GM21619 (cell line): ENCODE results near the gene PPP1R3E.
"Not testable (repeated sequence)": the region's sequence is repeated elsewhere in the genome, so short reads cannot be mapped to it uniquely, and the experiment has no call there.

Source experiments
- ATAC-seq: cut with Tn5 transposase; IDR thresholded peaks from one replicate; pipeline ENCODE4 v1.9.1; 2021; ENCODE audit not compliant: unreplicated experiment

PPP1R3E gene

GRCh38 chr14:23297611-23298277, 4.9 kb downstream of the PPP1R3E start:
- ATAC-seq, result no peak

- no peak for ATAC-seq
Observed at GRCh38 chr14:23297096-23297495, 5.6 kb downstream of the PPP1R3E start.

GRCh38 chr14:23296012-23296777, 6.5 kb downstream of the PPP1R3E start:
- ATAC-seq, result no peak

- no peak for ATAC-seq
Observed at GRCh38 chr14:23294734-23295561, 7.7 kb downstream of the PPP1R3E start.

- ATAC-seq, result no peak
Observed at GRCh38 chr14:23286902-23287479, 15.7 kb downstream of the PPP1R3E start.

- ATAC-seq, result peak; percentile 96
Observed at GRCh38 chr14:23286020-23286901, 16.4 kb downstream of the PPP1R3E start, which contains the start of gene HOMEZ. TSS of gene HOMEZ (minus strand) at chr14:23286132. CDS start at chr14:23285952, 180 bp downstream.

- peak; percentile 20 for ATAC-seq
Observed at GRCh38 chr14:23285530-23286019, 17.1 kb downstream of the PPP1R3E start.

GRCh38 chr14:23284654-23285529, 17.8 kb downstream of the PPP1R3E start:
- ATAC-seq, result no peak

GRCh38 chr14:23281247-23281646, 21.4 kb downstream of the PPP1R3E start:
- ATAC-seq, result no peak

GRCh38 chr14:23277928-23278327, 24.7 kb downstream of the PPP1R3E start:
- ATAC-seq, result not testable (repeated sequence)

- no peak for ATAC-seq
Observed at GRCh38 chr14:23277189-23277588, 25.5 kb downstream of the PPP1R3E start.

- ATAC-seq, result no peak
Observed at GRCh38 chr14:23275412-23275811, 27.2 kb downstream of the PPP1R3E start.

- ATAC-seq, result no peak
Observed at GRCh38 chr14:23269193-23269592, 33.5 kb downstream of the PPP1R3E start.

- ATAC-seq, result not testable (repeated sequence)
Observed at GRCh38 chr14:23260849-23261248, 41.8 kb downstream of the PPP1R3E start.

- no peak for ATAC-seq
Observed at GRCh38 chr14:23259426-23259825, 43.2 kb downstream of the PPP1R3E start.

GRCh38 chr14:23258256-23258655, 44.4 kb downstream of the PPP1R3E start:
- ATAC-seq, result no peak

GRCh38 chr14:23252420-23253333, 50.0 kb downstream of the PPP1R3E start:
- ATAC-seq, result no peak

- no peak for ATAC-seq
Observed at GRCh38 chr14:23252006-23252405, 50.7 kb downstream of the PPP1R3E start.
